GM18867 (cell line): Measurements from ENCODE around the gene FARS2.
"Not testable (repeated sequence)": the region's sequence is repeated elsewhere in the genome, so short reads cannot be mapped to it uniquely, and the experiment has no call there.

Experiments used
- ATAC-seq: cut with Tn5 transposase; IDR thresholded peaks from one replicate; pipeline ENCODE4 v1.9.1; 2021; ENCODE audit warnings: mild to moderate bottlenecking, moderate library complexity; ENCODE audit not compliant: unreplicated experiment

FARS2 gene

GRCh38 chr6:5563086-5563485 lies 301.8 kb downstream of the FARS2 start:
- ATAC-seq, result no peak

GRCh38 chr6:5564746-5565145 lies 303.4 kb downstream of the FARS2 start:
- not testable (repeated sequence) for ATAC-seq

GRCh38 chr6:5565971-5566370 lies 304.7 kb downstream of the FARS2 start:
- ATAC-seq, result no peak

- ATAC-seq, result peak; percentile 63
Measured at GRCh38 chr6:5566718-5567117, 305.4 kb downstream of the FARS2 start.

GRCh38 chr6:5567352-5567751 lies 306.0 kb downstream of the FARS2 start:
- ATAC-seq, result peak; percentile 61

GRCh38 chr6:5567890-5568289 lies 306.6 kb downstream of the FARS2 start:
- no peak for ATAC-seq

- ATAC-seq, result no peak
Measured at GRCh38 chr6:5569491-5569890, 308.2 kb downstream of the FARS2 start.

- ATAC-seq, result no peak
Measured at GRCh38 chr6:5570641-5571040, 309.3 kb downstream of the FARS2 start.

GRCh38 chr6:5580736-5581581 lies 319.6 kb downstream of the FARS2 start:
- no peak for ATAC-seq

- ATAC-seq, result no peak
Measured at GRCh38 chr6:5582762-5583161, 321.4 kb downstream of the FARS2 start.

GRCh38 chr6:5583528-5583927 lies 322.2 kb downstream of the FARS2 start:
- ATAC-seq, result no peak

GRCh38 chr6:5584078-5584482 lies 322.8 kb downstream of the FARS2 start:
- no peak for ATAC-seq

GRCh38 chr6:5587648-5588047 lies 326.3 kb downstream of the FARS2 start:
- no peak for ATAC-seq

GRCh38 chr6:5589422-5590141 lies 328.3 kb downstream of the FARS2 start:
- ATAC-seq, result no peak

GRCh38 chr6:5590187-5590586 lies 328.9 kb downstream of the FARS2 start:
- ATAC-seq, result no peak

- no peak for ATAC-seq
Measured at GRCh38 chr6:5592886-5593519, 331.7 kb downstream of the FARS2 start.

- ATAC-seq, result no peak
Measured at GRCh38 chr6:5595184-5595583, 333.9 kb downstream of the FARS2 start.

- ATAC-seq, result no peak
Measured at GRCh38 chr6:5597413-5597812, 336.1 kb downstream of the FARS2 start.

GRCh38 chr6:5598123-5598522 lies 336.8 kb downstream of the FARS2 start:
- ATAC-seq, result no peak

- ATAC-seq, result no peak
Measured at GRCh38 chr6:5599127-5599526, 337.8 kb downstream of the FARS2 start.

- no peak for ATAC-seq
Measured at GRCh38 chr6:5605937-5606336, 344.6 kb downstream of the FARS2 start.

GRCh38 chr6:5606546-5606945 lies 345.2 kb downstream of the FARS2 start:
- ATAC-seq, result no peak
